Upper lobe of right lung (tissue), 1 donor: ENCODE data around the gene STX18. TPM values are rescaled to one million over a fixed set of nuclear protein-coding genes. Genes with fewer than 3 reads are reported as not detected.

Source experiments
- ATAC-seq: fragments of 200-7000 bp; cut with Tn5 transposase; one replicate; pipeline ENCODE4 v1.9.1; 2020; ENCODE audit warnings: mild to moderate bottlenecking, moderate library complexity
- DNase-seq: peaks from one replicate; pipeline ENCODE4 v3.0.0-alpha.2; 2020
- H3K27ac ChIP-seq: fragments of 200-600 bp; one replicate; pipeline ENCODE4 v1.8.0; 2022
- H3K27me3 ChIP-seq: fragments of 200-600 bp; one replicate; pipeline ENCODE4 v1.8.0; 2022; ENCODE audit warnings: mild to moderate bottlenecking
- H3K36me3 ChIP-seq: fragments of 200-600 bp; one replicate; pipeline ENCODE4 v1.8.0; 2022
- H3K4me1 ChIP-seq: fragments of 200-600 bp; one replicate; pipeline ENCODE4 v1.8.0; 2022
- H3K4me3 ChIP-seq: fragments of 200-600 bp; one replicate; pipeline ENCODE4 v1.8.0; 2022; ENCODE audit warnings: mild to moderate bottlenecking
- H3K9me3 ChIP-seq: fragments of 200-600 bp; one replicate; pipeline ENCODE4 v1.8.0; 2022
- CTCF ChIP-seq: fragments of 200-600 bp; IDR thresholded peaks from one replicate; pipeline ENCODE4 v1.8.0; 2022; ENCODE audit warnings: antibody characterized with exemption
- intact Hi-C: fragments of 100-400 bp; cut with DNase I; formaldehyde crosslinking; loops from one replicate; pipeline ENCODE4 v1.11.0; 2022
- total RNA-seq: library from RNA; stranded (reverse); fragmentation: NEBNext Ultra II Directional; extraction: Animal tissue kit (Norgen Biotek cat#: 25700); gene quantifications from one replicate; pipeline ENCODE4 v1.2.1, GENCODE V29; 2021
- donor health status: DM: no; HTN: yes; CAD: no; lungs with severe emphysema.

Gene STX18
- total RNA-seq, 1 donor from 2014 or later: 22.1 TPM

- Histone ChIP-seq H3K4me3 (no peak overlapping the region), H3K4me1 (no peaks in the 10 kb centered on the region), H3K27ac (no peak overlapping the region), H3K36me3 (peaks cover 42% of the 10 kb centered on the region), H3K27me3 (no peaks in the 10 kb centered on the region), H3K9me3 (no peaks in the 10 kb centered on the region)
- no peak for ATAC-seq
- no peak for TF ChIP-seq CTCF
- no peak for DNase-seq
- intact Hi-C loops: no loop called here
Measured at GRCh38 chr4:4426511-4427120, 115.2 kb downstream of the STX18 start.

DNA sequence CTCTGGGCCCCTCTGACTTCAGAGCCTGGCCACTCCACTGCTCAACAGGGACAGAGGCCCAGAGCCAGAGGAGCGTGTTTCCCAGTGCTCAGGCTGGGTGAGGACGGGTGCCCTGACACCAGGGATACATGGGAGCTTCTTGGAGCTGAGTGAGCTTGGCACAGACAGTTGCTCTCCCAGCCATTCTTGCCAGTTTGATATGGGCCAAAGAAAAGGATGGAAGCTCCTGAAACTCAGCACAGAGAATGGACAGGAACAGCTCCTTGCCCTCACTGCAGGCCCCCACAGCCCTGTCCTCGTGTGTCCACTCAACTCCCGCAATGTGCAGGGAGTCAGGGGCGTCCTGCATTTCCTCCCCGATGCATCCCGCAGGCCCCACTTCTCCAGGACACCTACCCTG, 116.2 kb downstream of the STX18 start:
- no peak for TF ChIP-seq CTCF
- H3K4me3 ChIP-seq: no peak overlapping the region
- ATAC-seq (no peak), DNase-seq (no peak)
- intact Hi-C loops: no loop called here
- H3K9me3 ChIP-seq: no peaks in the 10 kb centered on the region
- H3K27ac ChIP-seq: no peak overlapping the region
- H3K4me1 ChIP-seq: no peaks in the 10 kb centered on the region
- no peaks in the 10 kb centered on the region for H3K27me3 ChIP-seq
- peaks cover 51% of the 10 kb centered on the region for H3K36me3 ChIP-seq

- DNase-seq (no peak), ATAC-seq (no peak)
- Histone ChIP-seq H3K4me3 (no peak overlapping the region), H3K4me1 (no peaks in the 10 kb centered on the region), H3K9me3 (no peaks in the 10 kb centered on the region), H3K27ac (no peak overlapping the region), H3K36me3 (peaks cover 56% of the 10 kb centered on the region), H3K27me3 (no peaks in the 10 kb centered on the region)
- intact Hi-C loops: no loop called here
- no peak for TF ChIP-seq CTCF
Measured at GRCh38 chr4:4425119-4425690, 116.6 kb downstream of the STX18 start.

DNA sequence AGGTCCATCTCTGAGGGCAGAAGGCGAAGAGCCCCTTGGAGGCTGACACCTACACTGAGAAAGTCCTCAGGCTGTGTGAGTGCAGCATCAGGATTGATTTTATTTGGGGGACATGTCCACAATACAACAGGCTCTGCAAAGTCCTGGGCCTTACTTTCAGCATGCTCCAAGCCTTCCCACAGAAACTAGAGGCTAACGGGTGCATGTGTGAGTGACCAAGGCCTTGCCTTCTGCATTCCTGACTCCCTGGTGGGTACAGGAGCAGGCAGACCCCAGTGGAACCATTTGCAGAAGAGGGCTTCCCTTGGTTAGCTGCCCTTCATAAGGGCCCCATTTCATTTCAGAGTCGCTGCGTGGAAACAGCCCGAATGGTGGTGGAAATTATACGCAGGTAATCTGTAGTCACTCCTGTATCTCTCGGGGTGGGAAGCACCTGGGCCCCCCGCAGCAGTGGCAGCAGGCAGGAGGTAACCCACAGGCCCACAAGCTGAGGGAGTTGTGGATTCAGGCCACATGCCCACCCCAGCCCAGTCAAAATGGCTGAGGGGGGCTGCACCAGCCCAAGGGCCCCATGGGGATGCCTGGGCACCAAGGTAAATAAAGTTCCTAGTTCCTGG, 117.2 kb downstream of the STX18 start:
- Histone ChIP-seq H3K27ac (no peak overlapping the region), H3K9me3 (no peaks in the 10 kb centered on the region), H3K4me1 (no peaks in the 10 kb centered on the region), H3K4me3 (no peak overlapping the region), H3K36me3 (peaks cover 60% of the 10 kb centered on the region), H3K27me3 (no peaks in the 10 kb centered on the region)
- intact Hi-C loops: no loop called here
- ATAC-seq: no peak
- no peak for TF ChIP-seq CTCF
- no peak for DNase-seq

DNA sequence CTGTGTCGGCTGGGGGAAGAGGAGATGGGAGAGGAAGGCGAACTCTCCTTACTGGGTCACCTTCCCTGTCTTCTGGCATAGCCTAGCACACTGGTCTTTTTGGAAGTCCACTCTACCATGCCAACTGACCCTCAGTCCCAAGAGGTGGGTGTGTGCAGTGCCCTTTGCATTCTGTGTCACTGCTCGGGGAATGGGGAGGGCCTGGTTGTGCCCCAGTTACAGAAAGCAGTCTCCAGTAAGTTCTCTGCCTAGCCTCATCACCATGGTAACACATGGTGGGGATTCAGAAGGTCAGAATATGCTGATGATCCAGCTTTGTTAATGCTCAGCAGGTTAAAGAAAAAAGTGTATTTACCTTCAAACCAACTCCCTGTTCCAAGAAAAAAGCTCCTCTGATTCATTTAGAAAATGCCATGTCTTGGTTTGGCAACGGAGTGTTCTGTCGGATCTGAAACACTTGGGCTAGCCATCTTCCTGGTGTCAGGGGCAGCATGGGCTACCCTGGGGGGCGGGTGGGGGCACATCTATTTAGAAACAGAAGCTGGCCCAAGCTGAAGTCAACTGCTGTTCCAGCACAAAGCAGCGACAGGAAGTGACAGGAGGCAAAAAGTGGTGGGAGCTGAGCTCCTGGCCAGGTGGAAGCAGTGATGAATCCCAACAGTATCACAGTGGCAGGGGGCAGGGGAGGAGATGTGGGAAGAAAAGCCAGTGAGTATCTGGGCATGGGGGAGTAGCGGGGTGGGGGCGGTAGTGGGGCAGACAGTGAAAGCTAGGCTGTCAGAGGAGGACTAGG, 117.9 kb downstream of the STX18 start:
- Histone ChIP-seq H3K9me3 (no peaks in the 10 kb centered on the region), H3K27ac (no peak overlapping the region), H3K36me3 (peaks cover 62% of the 10 kb centered on the region), H3K27me3 (no peaks in the 10 kb centered on the region), H3K4me1 (no peaks in the 10 kb centered on the region), H3K4me3 (no peak overlapping the region)
- DNase-seq (no peak), ATAC-seq (no peak)
- intact Hi-C loops: no loop called here
- TF ChIP-seq CTCF: no peak
